Activated CD4-positive, alpha-beta T cell treated with anti-CD3 and anti-CD28 coated beads, Interleukin-2, amount 50 U/mL, for 24 hours (primary cell): ENCODE results near the gene ATG14.
A peak's percentile ranks its signal among the peaks of the same experiment; 100 is the strongest.
"Not testable (repeated sequence)": the region's sequence is repeated elsewhere in the genome, so short reads cannot be mapped to it uniquely, and the experiment has no call there.

Experiments used
- DNase-seq, 2 donors: peaks; one replicate each; pipeline ENCODE4 v3.0.0-alpha.2; 2020; ENCODE audit warnings: low read depth in 1 of 2, low spot score in 1 of 2

The ATG14 gene

GRCh38 chr14:55387121-55387520 is 24.5 kb downstream of the ATG14 start:
- no peak for DNase-seq

GRCh38 chr14:55386037-55386808 is 25.4 kb downstream of the ATG14 start:
- DNase-seq, result peak in 1 of 2 donors; percentile 15

GRCh38 chr14:55384536-55384935 is 27.1 kb downstream of the ATG14 start:
- DNase-seq, result no peak

- no peak for DNase-seq
Observed at GRCh38 chr14:55383541-55384140, 28.0 kb downstream of the ATG14 start.

DNA sequence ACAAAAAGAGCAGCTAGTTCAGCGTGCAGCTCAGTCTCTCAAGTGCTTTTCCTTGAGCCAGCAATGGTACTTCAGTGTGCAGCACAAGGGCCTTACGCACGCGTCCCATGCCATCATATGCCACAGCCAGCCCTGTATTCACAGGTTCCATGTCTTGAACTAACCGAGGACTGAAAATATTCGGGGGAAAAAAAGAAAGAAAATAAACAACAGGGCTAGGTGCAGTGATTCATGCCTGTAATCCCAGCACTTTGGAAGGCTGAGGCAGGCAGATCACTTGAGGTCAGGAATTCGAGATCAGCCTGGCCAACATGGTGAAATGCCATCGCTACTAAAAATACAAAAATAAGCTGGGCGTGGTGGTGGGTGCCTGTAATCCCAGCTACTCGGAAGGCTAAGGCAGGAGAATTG is 28.6 kb downstream of the ATG14 start:
- not testable (repeated sequence) for DNase-seq

GRCh38 chr14:55382483-55382882 is 29.1 kb downstream of the ATG14 start:
- no peak for DNase-seq

- no peak for DNase-seq
Observed at GRCh38 chr14:55381561-55381960, 30.1 kb downstream of the ATG14 start.

DNA sequence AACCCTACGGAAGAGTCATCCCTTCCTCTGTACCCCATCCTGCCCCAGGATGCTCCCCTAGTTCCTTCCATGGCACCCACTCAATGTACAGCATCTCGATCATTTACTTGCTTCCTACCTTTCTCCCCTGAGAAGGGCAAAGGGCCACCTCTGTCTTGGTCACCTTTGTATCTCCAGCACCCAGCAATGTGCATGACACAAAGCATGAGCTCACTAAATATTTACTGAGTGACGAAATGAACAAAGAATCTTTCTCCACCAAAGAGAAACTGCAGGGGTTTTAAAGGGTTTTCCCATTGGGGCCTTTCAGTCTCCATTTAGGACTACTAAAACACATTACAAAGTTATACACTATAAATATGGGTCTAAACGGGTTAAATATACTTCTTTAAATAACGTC is 30.6 kb downstream of the ATG14 start:
- DNase-seq, result no peak

DNA sequence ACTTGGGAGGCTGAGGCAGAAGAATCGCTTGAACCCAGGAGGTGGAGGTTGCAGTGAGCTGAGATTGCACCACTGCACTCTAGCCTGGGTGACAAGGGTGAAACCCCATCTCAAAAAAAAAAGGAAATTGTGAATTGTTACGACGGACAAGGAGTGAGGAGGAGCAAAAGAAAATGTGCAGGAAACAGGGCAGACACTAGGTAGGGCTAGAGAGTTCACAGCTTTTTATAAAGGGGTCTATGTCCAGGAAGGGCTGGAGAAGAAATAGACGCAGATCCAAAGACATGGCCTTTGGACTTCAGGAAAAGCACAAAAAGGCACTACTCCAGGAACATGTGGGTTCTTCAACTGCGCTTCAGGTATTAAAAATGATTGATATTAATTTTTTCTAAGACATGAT is 34.4 kb downstream of the ATG14 start:
- no peak for DNase-seq

GRCh38 chr14:55374771-55375170 is 36.9 kb downstream of the ATG14 start:
- DNase-seq, result no peak

DNA sequence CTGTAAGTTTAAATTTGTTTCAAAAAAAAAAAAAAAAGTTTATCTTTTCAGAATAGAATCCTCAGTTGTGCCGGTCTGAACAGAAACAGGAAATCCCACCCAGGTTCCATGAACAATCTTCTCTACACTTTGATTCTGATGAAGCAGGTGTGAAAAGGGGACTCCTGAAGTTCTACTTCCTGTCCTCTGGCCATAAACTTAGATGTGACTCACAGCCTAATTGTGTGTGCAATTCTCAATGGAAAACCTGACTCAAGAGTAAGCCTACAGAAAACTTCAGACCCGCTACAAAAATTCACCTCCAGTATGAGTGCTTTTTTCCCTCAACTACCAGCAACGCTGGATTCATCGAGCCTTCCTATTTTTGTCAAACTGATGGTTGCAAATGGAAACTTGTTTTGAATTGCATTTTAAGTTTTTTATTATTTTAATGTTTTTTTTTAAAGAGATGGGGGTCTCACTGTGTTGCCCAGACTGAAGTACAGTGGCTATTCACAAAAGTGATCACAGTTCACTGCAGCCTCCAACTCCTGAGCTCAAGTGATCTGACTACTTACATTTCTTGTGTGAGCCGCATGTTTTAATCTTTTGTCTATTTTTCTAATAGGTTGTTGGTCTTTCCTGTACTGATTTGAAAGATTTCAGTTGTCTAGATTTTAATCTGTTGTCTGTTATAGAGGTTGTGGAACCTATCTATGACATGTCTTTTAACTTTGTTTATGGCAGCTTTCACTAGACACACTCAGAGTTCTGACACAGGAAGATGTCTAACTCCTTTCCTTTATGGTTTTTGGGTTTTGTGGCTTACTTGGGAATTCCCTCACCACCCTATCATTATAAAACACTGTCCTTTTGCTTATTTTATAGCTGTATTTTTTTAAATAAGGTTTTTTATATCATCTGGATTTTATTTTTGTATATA is 37.6 kb downstream of the ATG14 start:
- peak in 1 of 2 donors; percentile 60 for DNase-seq

DNA sequence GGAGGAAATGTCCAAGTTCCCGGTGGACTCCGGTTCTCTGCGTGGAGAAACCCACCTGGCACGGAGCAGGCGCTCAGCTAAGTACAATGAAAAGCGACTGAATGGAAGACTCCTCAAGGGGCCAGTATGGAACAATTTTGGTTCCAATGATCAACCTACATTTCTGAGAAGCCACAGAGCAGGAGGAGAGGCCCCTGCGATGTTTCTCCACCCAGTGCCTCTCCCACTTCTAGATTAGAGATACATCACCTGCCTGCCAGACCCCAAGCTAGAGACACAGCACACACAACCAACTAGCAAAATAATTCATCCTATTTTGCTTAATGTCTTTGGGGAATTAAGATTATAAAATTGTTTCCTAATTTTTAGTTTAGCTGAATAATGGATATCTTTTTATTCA is 38.8 kb downstream of the ATG14 start:
- no peak for DNase-seq

DNA sequence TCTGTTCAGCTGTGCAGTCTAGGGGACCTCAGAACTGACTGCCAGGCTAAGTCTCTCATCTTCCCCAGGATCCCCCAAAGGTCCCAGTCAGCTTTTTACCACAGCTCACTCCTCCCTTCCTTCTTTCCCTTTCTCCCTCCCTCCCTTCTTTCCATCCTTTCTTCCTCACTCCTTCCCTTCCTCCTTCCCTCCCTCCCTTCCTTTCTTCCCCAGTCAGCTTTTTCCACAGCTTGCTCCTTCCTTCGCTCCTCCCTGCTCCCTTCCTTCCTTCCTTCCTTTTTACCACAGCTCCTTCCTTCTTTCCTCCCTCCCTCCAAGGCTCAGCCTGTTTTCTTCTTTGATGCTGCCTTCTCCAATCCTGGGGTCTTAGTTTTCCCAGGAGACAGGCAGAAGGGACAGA is 39.2 kb downstream of the ATG14 start:
- no peak for DNase-seq

GRCh38 chr14:55370883-55371455 is 40.7 kb downstream of the ATG14 start:
- DNase-seq, result no peak

DNA sequence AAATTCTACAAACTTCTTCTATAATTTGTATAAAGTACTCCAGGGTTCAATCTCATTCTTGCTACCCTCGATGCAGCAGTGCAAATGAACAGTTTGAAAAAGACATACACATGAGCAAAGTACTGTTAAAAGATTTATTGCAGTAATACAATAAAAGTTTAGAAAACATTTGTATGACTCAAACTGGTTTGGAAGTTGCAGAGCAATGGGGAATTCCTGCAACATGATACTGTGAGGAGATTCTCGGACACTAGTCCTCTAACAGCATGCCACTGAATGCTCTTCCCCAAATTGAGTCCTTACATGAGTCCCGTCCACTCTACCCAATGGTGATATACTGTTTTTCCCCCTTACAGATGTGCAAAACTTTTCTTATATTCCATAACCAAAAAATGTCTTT is 45.4 kb downstream of the ATG14 start:
- no peak for DNase-seq

- no peak for DNase-seq
Observed at GRCh38 chr14:55361190-55361589, 50.4 kb downstream of the ATG14 start.

GRCh38 chr14:55359307-55359706 is 52.3 kb downstream of the ATG14 start:
- no peak for DNase-seq

- no peak for DNase-seq
Observed at GRCh38 chr14:55356913-55357312, 54.7 kb downstream of the ATG14 start.

DNA sequence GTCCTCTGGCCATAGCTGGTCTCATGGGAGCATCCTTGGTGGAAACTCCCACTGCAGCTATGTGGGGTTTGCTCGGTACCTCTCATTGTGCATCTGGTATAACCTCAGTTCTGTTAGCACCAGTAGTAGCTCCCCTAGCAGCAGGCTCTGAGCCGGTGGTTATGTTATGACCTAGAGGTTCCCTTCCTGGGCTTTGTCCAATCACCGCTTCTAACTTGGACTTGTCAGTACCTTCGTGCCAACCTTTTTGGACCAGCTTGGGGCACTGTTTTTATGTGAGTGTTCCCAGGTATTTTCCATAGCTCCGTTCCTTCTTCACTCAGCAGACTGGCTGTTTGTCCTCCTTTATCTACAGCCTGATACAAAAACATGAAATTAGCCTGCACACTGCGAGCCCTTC is 55.7 kb downstream of the ATG14 start:
- no peak for DNase-seq

- DNase-seq, result peak in 1 of 2 donors; percentile 56
Observed at GRCh38 chr14:55354500-55354899, 57.1 kb downstream of the ATG14 start.

GRCh38 chr14:55353686-55354467 is 57.8 kb downstream of the ATG14 start:
- no peak for DNase-seq
